ENCODE data around the gene AIG1.

Gene AIG1

DNA sequence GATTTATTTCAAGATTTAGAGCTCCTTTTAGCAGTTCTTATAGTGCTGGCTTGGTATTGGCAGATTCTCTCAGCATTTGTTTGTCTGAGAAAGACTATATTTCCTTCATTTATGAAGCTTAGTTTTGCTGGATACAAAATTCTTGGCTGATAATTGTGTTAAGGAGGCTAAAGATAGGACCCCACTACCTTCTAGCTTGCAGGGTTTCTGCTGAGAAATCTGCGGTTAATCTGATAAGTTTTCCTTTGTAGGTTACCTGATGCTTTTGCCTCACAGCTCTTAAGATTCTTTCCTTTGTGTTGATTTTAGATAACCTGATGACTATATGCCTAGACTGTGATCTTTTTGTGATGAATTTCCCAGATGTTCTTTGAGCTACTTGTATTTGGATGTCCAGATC, 114.3 kb downstream of the AIG1 start:
- peaks cover 3% of the 10 kb centered on the region for H3K4me1 ChIP-seq (ENCODE audit: insufficient read depth, poor library complexity, severe bottlenecking)
- no peak for ATAC-seq (ENCODE audit: low read depth)

DNA sequence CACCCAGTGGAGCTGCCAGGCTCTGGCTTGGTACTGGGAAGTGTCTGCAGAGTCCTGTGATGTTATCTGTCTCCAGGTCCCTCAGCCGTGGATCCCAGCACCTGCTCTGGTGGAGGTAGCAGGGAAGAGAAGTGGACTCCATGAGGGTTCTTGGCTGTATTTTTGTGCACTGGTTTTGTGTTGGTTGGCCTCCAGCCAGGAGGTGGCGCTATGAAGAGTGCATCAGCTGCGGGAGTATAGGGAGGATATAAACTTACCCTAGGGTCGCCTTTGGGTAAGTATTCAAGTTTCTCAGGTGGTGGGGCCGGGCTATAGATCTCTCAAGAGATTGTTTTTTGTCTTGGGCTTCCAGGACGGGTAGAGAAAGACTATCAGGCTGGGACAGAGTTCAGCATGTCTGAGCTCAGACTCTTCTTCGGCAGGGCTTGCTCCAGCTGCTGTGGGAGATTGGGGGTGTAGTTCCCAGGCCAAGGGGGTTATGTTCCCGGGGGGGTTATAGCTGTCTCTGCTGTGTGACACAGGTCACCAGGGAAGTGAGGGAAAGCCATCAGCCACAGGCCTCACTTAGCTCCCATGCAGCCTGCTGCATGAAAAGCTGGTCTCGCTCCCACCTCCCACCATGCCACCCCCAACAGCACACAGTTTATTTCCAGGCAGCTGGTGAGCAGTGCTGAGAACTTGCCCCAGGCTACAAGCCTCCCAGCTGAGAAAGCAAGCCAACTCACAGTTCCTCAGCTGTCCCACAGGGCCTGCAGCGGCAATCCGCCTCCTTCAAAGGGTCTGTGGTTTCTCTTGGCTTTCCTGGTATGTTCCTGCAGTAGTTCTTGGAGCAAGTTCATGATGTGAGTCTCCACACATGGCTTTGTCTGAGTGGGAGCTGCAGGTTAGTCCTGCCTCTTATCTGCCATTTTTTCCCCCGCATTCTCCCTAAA, 115.7 kb downstream of the AIG1 start:
- peaks cover 3% of the 10 kb centered on the region for H3K4me1 ChIP-seq (ENCODE audit: insufficient read depth, poor library complexity, severe bottlenecking)
- peak; percentile 44; the same call in 1 of the 3 replicates for ATAC-seq (ENCODE audit: low read depth)
- H3K9me3 ChIP-seq (ENCODE audit: severe bottlenecking): no peaks in the 10 kb centered on the region
- H3K36me3 ChIP-seq (ENCODE audit: low read depth): peaks cover 24% of the 10 kb centered on the region
- H3K27me3 ChIP-seq (ENCODE audit: insufficient read depth, poor library complexity, severe bottlenecking): no peaks in the 10 kb centered on the region
- TF ChIP-seq, protein P1, sequence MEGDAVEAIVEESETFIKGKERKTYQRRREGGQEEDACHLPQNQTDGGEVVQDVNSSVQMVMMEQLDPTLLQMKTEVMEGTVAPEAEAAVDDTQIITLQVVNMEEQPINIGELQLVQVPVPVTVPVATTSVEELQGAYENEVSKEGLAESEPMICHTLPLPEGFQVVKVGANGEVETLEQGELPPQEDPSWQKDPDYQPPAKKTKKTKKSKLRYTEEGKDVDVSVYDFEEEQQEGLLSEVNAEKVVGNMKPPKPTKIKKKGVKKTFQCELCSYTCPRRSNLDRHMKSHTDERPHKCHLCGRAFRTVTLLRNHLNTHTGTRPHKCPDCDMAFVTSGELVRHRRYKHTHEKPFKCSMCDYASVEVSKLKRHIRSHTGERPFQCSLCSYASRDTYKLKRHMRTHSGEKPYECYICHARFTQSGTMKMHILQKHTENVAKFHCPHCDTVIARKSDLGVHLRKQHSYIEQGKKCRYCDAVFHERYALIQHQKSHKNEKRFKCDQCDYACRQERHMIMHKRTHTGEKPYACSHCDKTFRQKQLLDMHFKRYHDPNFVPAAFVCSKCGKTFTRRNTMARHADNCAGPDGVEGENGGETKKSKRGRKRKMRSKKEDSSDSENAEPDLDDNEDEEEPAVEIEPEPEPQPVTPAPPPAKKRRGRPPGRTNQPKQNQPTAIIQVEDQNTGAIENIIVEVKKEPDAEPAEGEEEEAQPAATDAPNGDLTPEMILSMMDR (IDR thresholded peaks at IDR 0.05; ENCODE audit: poor library complexity, severe bottlenecking): peak; percentile 20
- H3K27ac ChIP-seq (ENCODE audit: poor library complexity, severe bottlenecking): peak overlapping the region; percentile 15
- H3K4me3 ChIP-seq (ENCODE audit: severe bottlenecking): no peak overlapping the region
- no peak for DNase-seq (ENCODE audit: low spot score)

More for the DNA sequence above, 114.3 kb downstream of the AIG1 start:
- no peak for DNase-seq (ENCODE audit: low spot score)
- TF ChIP-seq, protein P1 (IDR thresholded peaks at IDR 0.05; ENCODE audit: poor library complexity, severe bottlenecking): no peak
- H3K36me3 ChIP-seq (ENCODE audit: low read depth): peaks cover 21% of the 10 kb centered on the region
- H3K9me3 ChIP-seq (ENCODE audit: severe bottlenecking): no peaks in the 10 kb centered on the region
- H3K27ac ChIP-seq (ENCODE audit: poor library complexity, severe bottlenecking): no peak overlapping the region
- H3K27me3 ChIP-seq (ENCODE audit: insufficient read depth, poor library complexity, severe bottlenecking): no peaks in the 10 kb centered on the region
- no peak overlapping the region for H3K4me3 ChIP-seq (ENCODE audit: severe bottlenecking)

DNA sequence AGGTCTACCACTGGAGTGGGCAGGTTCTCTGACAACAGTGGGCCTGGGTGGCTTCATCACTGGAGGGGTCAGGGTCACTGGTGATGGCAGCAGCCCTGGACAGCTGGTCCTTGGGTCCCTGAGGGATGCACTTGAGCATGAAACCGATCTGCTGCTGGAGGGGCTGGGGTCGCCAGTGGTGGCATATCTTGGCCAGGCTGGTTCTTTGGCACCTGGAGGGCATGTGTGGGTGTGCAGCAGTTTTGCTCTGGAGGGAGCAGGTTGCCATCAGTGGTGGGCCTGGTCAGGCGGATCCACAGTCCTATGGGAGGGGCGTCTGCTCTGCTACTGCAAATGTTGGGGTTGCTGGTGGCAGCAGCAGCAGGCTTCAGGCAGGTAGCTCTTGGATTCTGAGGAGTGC, 117.0 kb downstream of the AIG1 start:
- no peak for ATAC-seq (ENCODE audit: low read depth)
- Histone ChIP-seq H3K4me1 (ENCODE audit: insufficient read depth, poor library complexity, severe bottlenecking) (peaks cover 3% of the 10 kb centered on the region), H3K36me3 (ENCODE audit: low read depth) (peaks cover 20% of the 10 kb centered on the region), H3K27ac (ENCODE audit: poor library complexity, severe bottlenecking) (no peak overlapping the region), H3K4me3 (ENCODE audit: severe bottlenecking) (no peak overlapping the region), H3K9me3 (ENCODE audit: severe bottlenecking) (no peaks in the 10 kb centered on the region), H3K27me3 (ENCODE audit: insufficient read depth, poor library complexity, severe bottlenecking) (no peaks in the 10 kb centered on the region)
- DNase-seq (ENCODE audit: low spot score): no peak
- TF ChIP-seq, protein P1 (IDR thresholded peaks at IDR 0.05; ENCODE audit: poor library complexity, severe bottlenecking): no peak

DNA sequence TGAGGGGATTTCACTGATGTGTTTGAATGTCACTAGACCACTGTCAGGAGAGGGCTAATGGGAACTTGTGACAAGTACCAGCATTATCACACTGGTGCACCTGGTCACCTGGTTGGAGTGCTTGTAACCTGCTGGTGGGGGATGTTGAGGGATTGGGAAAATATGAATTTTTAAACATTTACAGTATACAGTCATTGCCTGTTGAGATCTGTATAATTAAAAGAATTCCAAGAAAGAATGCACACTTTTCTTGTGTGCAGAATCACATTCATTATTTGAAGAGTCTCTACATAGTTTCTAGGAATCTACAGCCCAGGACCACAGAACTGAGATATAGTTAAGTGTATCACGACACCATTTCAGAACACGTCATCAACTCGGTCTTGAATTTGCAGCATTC, 118.4 kb downstream of the AIG1 start:
- Histone ChIP-seq H3K9me3 (ENCODE audit: severe bottlenecking) (no peaks in the 10 kb centered on the region), H3K36me3 (ENCODE audit: low read depth) (peaks cover 17% of the 10 kb centered on the region; the same call in 1 of the 2 replicates)
- TF ChIP-seq, protein P1 (IDR thresholded peaks at IDR 0.05; ENCODE audit: poor library complexity, severe bottlenecking): no peak

More for the DNA sequence above, 118.4 kb downstream of the AIG1 start:
- H3K27ac ChIP-seq (ENCODE audit: poor library complexity, severe bottlenecking): no peak overlapping the region
- DNase-seq (ENCODE audit: low spot score) (no peak), ATAC-seq (ENCODE audit: low read depth) (no peak)
- H3K4me1 ChIP-seq (ENCODE audit: insufficient read depth, poor library complexity, severe bottlenecking): peaks cover 3% of the 10 kb centered on the region
- H3K27me3 ChIP-seq (ENCODE audit: insufficient read depth, poor library complexity, severe bottlenecking): no peaks in the 10 kb centered on the region
- no peak overlapping the region for H3K4me3 ChIP-seq (ENCODE audit: severe bottlenecking)

Data from RWPE2 (cell line).